Left ventricle myocardium superior (tissue), 1 donor: ENCODE results near the gene FRG2. TPM values are rescaled to one million over a fixed set of nuclear protein-coding genes. Genes with fewer than 3 reads are reported as not detected.
"Not testable (repeated sequence)": the region's sequence is repeated elsewhere in the genome, so short reads cannot be mapped to it uniquely, and the experiment has no call there.

ENCODE experiments used
- ATAC-seq: fragments of 200-7000 bp; cut with Tn5 transposase; one replicate; pipeline ENCODE4 v1.9.1; 2020; ENCODE audit warnings: mild to moderate bottlenecking, moderate library complexity
- DNase-seq: peaks from one replicate; pipeline ENCODE4 v3.0.0-alpha.2; 2020
- intact Hi-C: fragments of 100-400 bp; cut with micrococcal nuclease; formaldehyde crosslinking; loops from one replicate; pipeline ENCODE4 v1.11.0; 2022
- long read RNA-seq: library from polyadenylated mRNA; unstranded; transcript quantifications from one replicate; pipeline ENCODE4 v2.0.0, GENCODE V29; 2021
- total RNA-seq: library from RNA; stranded (reverse); fragmentation: NEBNext Ultra II Directional; extraction: Animal tissue kit (Norgen Biotek cat#: 25700); gene quantifications from one replicate; pipeline ENCODE4 v1.2.1, GENCODE V29; 2021
- donor health status: DM: no; HTN: yes; CAD: no; lungs with severe emphysema.

FRG2 gene
- total RNA-seq: not detected
- long read RNA-seq: 0 reads

- intact Hi-C loops, ATAC-seq, DNase-seq: not testable (repeated sequence)
Observed at GRCh38 chr4:190027156-190027555, at the start of gene FRG2. FRG2 (minus strand) TSS chr4:190027256; CDS start chr4:190027204, 52 bp downstream.

DNA sequence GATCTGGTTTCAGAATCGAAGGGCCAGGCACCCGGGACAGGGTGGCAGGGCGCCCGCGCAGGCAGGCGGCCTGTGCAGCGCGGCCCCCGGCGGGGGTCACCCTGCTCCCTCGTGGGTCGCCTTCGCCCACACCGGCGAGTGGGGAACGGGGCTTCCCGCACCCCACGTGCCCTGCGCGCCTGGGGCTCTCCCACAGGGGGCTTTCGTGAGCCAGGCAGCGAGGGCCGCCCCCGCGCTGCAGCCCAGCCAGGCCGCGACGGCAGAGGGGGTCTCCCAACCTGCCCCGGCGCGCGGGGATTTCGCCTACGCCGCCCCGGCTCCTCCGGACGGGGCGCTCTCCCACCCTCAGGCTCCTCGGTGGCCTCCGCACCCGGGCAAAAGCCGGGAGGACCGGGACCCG lies 41.3 kb upstream of the FRG2 start:
- ATAC-seq, DNase-seq, intact Hi-C loops: not testable (repeated sequence)

- intact Hi-C loops, ATAC-seq, DNase-seq: not testable (repeated sequence)
Observed at GRCh38 chr4:190064805-190065204, 37.7 kb upstream of the FRG2 start.

GRCh38 chr4:190064342-190064741 lies 37.3 kb upstream of the FRG2 start, which contains the start of gene DBET:
DBET (plus strand) TSS chr4:190064502.
- intact Hi-C loops, ATAC-seq, DNase-seq: not testable (repeated sequence)

- intact Hi-C loops, ATAC-seq, DNase-seq: not testable (repeated sequence)
Observed at GRCh38 chr4:190058997-190059396, 31.9 kb upstream of the FRG2 start.

GRCh38 chr4:190049378-190050239 lies 22.6 kb upstream of the FRG2 start:
- DNase-seq, intact Hi-C loops, ATAC-seq: not testable (repeated sequence)

DNA sequence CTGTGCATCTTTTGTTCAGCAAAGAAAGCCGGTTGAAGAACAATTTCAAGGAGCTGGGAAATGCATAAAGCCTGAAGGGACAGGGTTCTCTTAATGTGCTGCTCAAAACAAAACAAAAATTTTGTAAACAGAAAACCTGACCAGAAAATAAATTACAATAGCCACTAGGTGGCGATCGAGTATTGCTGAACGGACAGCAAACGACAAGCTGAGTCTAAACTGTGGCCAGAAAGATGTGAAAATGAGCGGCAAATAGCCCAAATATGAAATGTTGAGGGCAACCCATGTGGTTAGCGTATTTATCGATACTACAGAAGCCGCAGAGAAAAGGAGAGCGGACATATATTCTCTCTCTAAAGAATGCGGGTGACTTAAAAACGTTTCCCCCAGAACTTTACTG lies 20.6 kb upstream of the FRG2 start:
- intact Hi-C loops, DNase-seq, ATAC-seq: not testable (repeated sequence)

GRCh38 chr4:190040873-190041272 lies 13.8 kb upstream of the FRG2 start:
- ATAC-seq, intact Hi-C loops, DNase-seq: not testable (repeated sequence)

- intact Hi-C loops, DNase-seq, ATAC-seq: not testable (repeated sequence)
Observed at GRCh38 chr4:190037704-190038388, 10.8 kb upstream of the FRG2 start.

GRCh38 chr4:190031264-190031663 lies 4.2 kb upstream of the FRG2 start:
- ATAC-seq, intact Hi-C loops, DNase-seq: not testable (repeated sequence)

DNA sequence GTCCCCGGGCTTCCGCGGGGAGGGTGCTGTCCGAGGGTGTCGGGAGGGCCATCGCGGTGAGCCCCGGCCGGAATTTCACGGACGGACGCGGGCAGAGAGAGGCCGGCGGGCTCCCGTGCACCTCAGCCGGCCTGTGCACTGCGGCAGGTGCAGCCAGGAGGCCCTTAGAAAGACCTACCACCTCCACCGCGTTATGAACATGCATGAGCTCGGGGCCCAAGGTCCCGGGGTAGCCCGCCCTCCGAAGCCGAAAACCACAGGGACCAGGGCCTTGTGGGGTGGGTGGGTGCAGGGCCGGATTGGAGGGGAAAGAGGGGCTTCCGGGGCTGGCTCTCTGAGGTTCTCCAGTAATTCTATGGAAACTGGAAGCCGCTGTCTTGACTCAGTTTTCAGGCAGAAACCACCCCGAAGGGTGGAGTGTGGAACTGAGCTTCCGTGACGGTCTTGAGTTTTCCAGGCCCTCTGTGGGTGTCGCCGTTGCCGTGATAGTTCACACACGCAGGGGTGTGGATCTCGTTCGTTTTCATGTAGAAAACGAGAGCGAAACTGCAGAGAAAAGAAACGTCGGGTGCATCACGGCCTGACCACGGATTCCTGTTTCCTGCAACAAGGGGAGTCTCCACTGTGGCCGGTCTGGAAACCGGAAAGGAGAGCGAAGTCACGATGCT lies 4.3 kb downstream of the FRG2 start:
- ATAC-seq: peak; percentile 38
- intact Hi-C loops, DNase-seq: not testable (repeated sequence)

GRCh38 chr4:190021973-190022372 lies 5.1 kb downstream of the FRG2 start:
- intact Hi-C loops, DNase-seq, ATAC-seq: not testable (repeated sequence)

DNA sequence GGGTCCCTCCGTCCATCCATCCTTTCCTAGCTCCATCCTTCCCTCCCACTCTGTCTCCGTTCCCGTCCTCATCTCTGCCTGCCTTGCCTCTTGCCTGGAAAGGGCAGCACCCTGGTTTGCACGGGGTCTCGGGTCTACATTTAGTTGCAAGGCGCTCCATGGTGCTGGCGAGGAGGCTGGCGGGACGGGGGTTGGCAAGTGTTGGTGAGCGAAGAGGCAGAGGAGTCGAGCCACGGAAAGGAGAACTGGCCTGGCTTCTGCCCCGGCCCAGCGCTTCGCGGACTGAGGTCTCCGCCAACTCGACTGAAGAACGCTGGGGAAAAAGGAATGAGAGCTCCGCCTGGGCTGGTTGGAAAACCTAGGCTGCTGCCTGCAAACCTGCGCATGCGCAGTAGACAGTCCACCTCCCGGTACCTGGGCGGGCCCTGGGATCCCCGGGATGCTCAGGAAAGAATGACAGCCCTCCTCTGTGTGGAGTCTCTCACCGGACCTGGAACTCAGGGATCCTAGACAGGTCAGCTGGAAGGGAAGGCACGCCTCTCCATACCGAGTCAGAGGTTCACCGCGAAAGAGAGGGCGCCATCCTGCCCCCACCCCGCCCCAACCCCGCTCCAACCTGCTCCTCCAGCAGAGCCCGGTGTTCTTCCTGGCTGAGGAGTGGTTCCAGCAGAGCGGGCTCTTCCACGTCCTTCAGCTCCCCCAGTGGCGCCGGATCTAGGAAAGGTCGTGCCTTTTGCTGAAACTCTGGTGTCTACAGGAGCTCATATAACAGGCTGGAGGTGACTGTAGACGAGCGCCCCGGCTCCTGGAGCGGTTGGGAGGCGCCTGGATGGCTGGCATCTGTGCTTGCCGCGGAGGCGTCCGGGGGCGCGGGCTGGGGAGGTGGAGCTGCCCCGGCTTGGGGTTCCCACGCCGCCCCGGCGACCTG lies 6.0 kb downstream of the FRG2 start:
- DNase-seq: peak; percentile 54
- ATAC-seq: no peak
- intact Hi-C loops: no loop called here

GRCh38 chr4:190019859-190020463 lies 7.1 kb downstream of the FRG2 start:
- ATAC-seq, DNase-seq, intact Hi-C loops: not testable (repeated sequence)

GRCh38 chr4:190019023-190019858 lies 7.8 kb downstream of the FRG2 start:
- intact Hi-C loops: no loop called here
- DNase-seq (peak; percentile 28), ATAC-seq (no peak)

- no peak for DNase-seq
- ATAC-seq: no peak
- intact Hi-C loops: no loop called here
Observed at GRCh38 chr4:190018201-190018920, 8.7 kb downstream of the FRG2 start.
